Keratinocyte (primary cell): ENCODE data around the gene FAF2. TPM values are rescaled to one million over a fixed set of nuclear protein-coding genes. Genes with fewer than 3 reads are reported as not detected.
A peak's percentile ranks its signal among the peaks of the same experiment; 100 is the strongest.

Experiments used
- DNase-seq: peaks from one replicate; pipeline ENCODE4 v3.0.0-alpha.2; 2011; ENCODE audit warnings: low read depth, missing footprints, low spot score
- FAIRE-seq: peaks from 2 replicates; lab custom pipeline; 2011; peaks lifted over from hg19 to GRCh38; lab: Jason Lieb, UNC
- H2AFZ ChIP-seq: 2 replicates; pipeline ENCODE4 v1.6.0; 2012; ENCODE audit warnings: low read length, control low read depth, inconsistent platforms; ENCODE audit not compliant: control insufficient read depth
- H3K27ac ChIP-seq: 2 replicates; pipeline ENCODE4 v1.5.1; 2011; ENCODE audit warnings: low read length; ENCODE audit not compliant: control insufficient read depth, insufficient read depth
- H3K27me3 ChIP-seq: 3 replicates; pipeline ENCODE4 v1.6.0; 2011; ENCODE audit warnings: low read length; ENCODE audit not compliant: control insufficient read depth, insufficient read depth; ENCODE audit errors: extremely low read depth
- H3K36me3 ChIP-seq, 2 experiments: 2 replicates in 1 of 2; 3 replicates in 1 of 2; pipeline ENCODE4 v1.5.1; 2011; ENCODE audit warnings: low read length in 2 of 2, mild to moderate bottlenecking in 1 of 2; ENCODE audit not compliant: control insufficient read depth in 2 of 2, insufficient read depth in 2 of 2; ENCODE audit errors: extremely low read depth in 1 of 2
- H3K4me1 ChIP-seq: 3 replicates; pipeline ENCODE4 v1.5.1; 2011; ENCODE audit warnings: low read length; ENCODE audit not compliant: control insufficient read depth, insufficient read depth; ENCODE audit errors: extremely low read depth
- H3K4me2 ChIP-seq: 3 replicates; pipeline ENCODE4 v1.6.0; 2011; ENCODE audit warnings: low read depth, low read length; ENCODE audit not compliant: control insufficient read depth, insufficient read depth; ENCODE audit errors: extremely low read depth
- H3K4me3 ChIP-seq, 3 experiments: fragments of 200-600 bp in 1 of 3; sonication (generic) in 1 of 3; 2 replicates in 2 of 3; 3 replicates in 1 of 3; pipeline ENCODE4 v1.5.1; 2011 to 2016; ENCODE audit warnings: low read length in 3 of 3, mild to moderate bottlenecking in 3 of 3, control low read depth in 2 of 3, inconsistent platforms in 1 of 3, low read depth in 1 of 3, mixed read lengths in 1 of 3, mixed run types in 1 of 3, moderate library complexity in 1 of 3; ENCODE audit not compliant: control insufficient read depth in 2 of 3, insufficient read depth in 2 of 3; ENCODE audit errors: extremely low read depth in 1 of 3
- H3K79me2 ChIP-seq: 2 replicates; pipeline ENCODE4 v1.6.0; 2012; ENCODE audit warnings: low read length; ENCODE audit not compliant: control insufficient read depth, insufficient read depth
- H3K9ac ChIP-seq: 3 replicates; pipeline ENCODE4 v1.6.0; 2011; ENCODE audit warnings: low read length; ENCODE audit not compliant: control insufficient read depth, insufficient read depth; ENCODE audit errors: extremely low read depth
- H3K9me1 ChIP-seq: 3 replicates; pipeline ENCODE4 v1.6.0; 2011; ENCODE audit warnings: low read length; ENCODE audit not compliant: control insufficient read depth, insufficient read depth; ENCODE audit errors: extremely low read depth
- H3K9me3 ChIP-seq: 2 replicates; pipeline ENCODE4 v1.5.1; 2012; ENCODE audit warnings: low read depth, low read length; ENCODE audit not compliant: control insufficient read depth
- H4K20me1 ChIP-seq: 3 replicates; pipeline ENCODE4 v1.6.0; 2011; ENCODE audit warnings: low read length; ENCODE audit not compliant: control insufficient read depth, insufficient read depth; ENCODE audit errors: extremely low read depth
- EZH2 ChIP-seq: IDR thresholded peaks from one replicate; pipeline ENCODE4 v1.6.1; 2012; ENCODE audit warnings: inconsistent platforms, mild to moderate bottlenecking, low read length, moderate library complexity
- dilution Hi-C: fragments of 300-500 bp; cut with MboI; formaldehyde crosslinking; loops from one replicate; pipeline ENCODE4 v1.7.0; 2020; ENCODE audit warnings: low sequenced_read_pairs; ENCODE audit not compliant: extremely low pct_ligation_motif_present
- polyA plus RNA-seq, 5 experiments: library from polyadenylated mRNA; depleted of rRNA in 3 of 5; stranded (reverse) in 3 of 5; stranded (forward) in 1 of 5; unstranded in 1 of 5; fragments of >200 nt; gene quantifications; 1 replicate in 1 of 5; 2 replicates in 3 of 5; 3 replicates in 1 of 5; pipeline versions ENCODE4 v1.2.1 to v1.2.3, GENCODE V29; 2011 to 2012; ENCODE audit warnings: missing spikeins in 2 of 5, low read depth in 1 of 5, low replicate concordance in 1 of 5
- TF ChIP-seq, protein P1 (sequence below), 3 experiments: IDR thresholded peaks in 1 of 3; conservative IDR thresholded peaks in 1 of 3; optimal IDR thresholded peaks in 1 of 3; 2 replicates in 2 of 3; 3 replicates in 1 of 3; pipeline versions ENCODE3 to v1.5.1; 2011; ENCODE audit warnings: low read length in 3 of 3, mild to moderate bottlenecking in 3 of 3, moderate library complexity in 2 of 3, control low read depth in 1 of 3, inconsistent platforms in 1 of 3; ENCODE audit not compliant: insufficient read depth in 2 of 3; ENCODE audit errors: extremely low read depth in 1 of 3

FAF2 gene
- polyA plus RNA-seq, 1 donor (not counting 4 experiments of a cell fraction or from before 2014, with no cell fraction given) = 52.9 TPM

DNA sequence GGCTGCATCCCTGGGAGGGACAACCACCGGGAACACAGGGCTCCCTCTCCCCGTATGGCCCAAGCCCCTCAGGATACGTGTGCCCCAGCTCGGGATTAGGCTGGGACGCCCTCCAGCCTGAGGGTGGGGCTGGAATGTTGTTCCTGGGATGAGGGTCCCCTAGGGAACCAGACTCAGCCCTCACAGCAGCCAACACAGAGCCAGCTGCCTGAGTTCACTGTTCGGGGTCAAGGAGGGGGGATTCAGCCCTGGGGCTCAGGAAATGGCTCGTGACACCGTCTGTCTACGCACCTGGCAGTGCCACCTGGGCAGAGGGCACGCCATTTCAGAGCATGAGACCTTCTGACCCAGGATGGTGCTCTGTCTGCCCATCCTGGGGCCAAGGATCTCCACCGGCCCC lies 80.1 kb downstream of the FAF2 start:
- DNase-seq = no peak
- no peak overlapping the region for H3K9ac ChIP-seq
- peaks cover 18 to 35% of the 10 kb centered on the region in 2 experiments for H3K36me3 ChIP-seq
- dilution Hi-C loops = no loop called here
- H3K9me1 ChIP-seq = peaks cover 7% of the 10 kb centered on the region
- no peak overlapping the region for H3K4me3 ChIP-seq
- no peak for FAIRE-seq
- H2AFZ ChIP-seq = no peak overlapping the region
- TF ChIP-seq, protein P1, sequence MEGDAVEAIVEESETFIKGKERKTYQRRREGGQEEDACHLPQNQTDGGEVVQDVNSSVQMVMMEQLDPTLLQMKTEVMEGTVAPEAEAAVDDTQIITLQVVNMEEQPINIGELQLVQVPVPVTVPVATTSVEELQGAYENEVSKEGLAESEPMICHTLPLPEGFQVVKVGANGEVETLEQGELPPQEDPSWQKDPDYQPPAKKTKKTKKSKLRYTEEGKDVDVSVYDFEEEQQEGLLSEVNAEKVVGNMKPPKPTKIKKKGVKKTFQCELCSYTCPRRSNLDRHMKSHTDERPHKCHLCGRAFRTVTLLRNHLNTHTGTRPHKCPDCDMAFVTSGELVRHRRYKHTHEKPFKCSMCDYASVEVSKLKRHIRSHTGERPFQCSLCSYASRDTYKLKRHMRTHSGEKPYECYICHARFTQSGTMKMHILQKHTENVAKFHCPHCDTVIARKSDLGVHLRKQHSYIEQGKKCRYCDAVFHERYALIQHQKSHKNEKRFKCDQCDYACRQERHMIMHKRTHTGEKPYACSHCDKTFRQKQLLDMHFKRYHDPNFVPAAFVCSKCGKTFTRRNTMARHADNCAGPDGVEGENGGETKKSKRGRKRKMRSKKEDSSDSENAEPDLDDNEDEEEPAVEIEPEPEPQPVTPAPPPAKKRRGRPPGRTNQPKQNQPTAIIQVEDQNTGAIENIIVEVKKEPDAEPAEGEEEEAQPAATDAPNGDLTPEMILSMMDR (optimal IDR thresholded peaks at IDR 0.05 in 1 of 3, IDR thresholded peaks at IDR 0.05 in 1 of 3, conservative IDR thresholded peaks at IDR 0.05 in 1 of 3; ENCODE audit: extremely low read depth in 1 of 3, insufficient read depth in 2 of 3, low read length in 3 of 3) = no peak
- TF ChIP-seq EZH2 = no peak
- peaks cover 8% of the 10 kb centered on the region for H3K79me2 ChIP-seq
- no peaks in the 10 kb centered on the region for H3K27me3 ChIP-seq
- no peak overlapping the region for H3K27ac ChIP-seq
- peaks cover 17% of the 10 kb centered on the region for H3K4me1 ChIP-seq
- H3K4me2 ChIP-seq = no peak overlapping the region
- H3K9me3 ChIP-seq = no peaks in the 10 kb centered on the region
- H4K20me1 ChIP-seq = no peaks in the 10 kb centered on the region

DNA sequence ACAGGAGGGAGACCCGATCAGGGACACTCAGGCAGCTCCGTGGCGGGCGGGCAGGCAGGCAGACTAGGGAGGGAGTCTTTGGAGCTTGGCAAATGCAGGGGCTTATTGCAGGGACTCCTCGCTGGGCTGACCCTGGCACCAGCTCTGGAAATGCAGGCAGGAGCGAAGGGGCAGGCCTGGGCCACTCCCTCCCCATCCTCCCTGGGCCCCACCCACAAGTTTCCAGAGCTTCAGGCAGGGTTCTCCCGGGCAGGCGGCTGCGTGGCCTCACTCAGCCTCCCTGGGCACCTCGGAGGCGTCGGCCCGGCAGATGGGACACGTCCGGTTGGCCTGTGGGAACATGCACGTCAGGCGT lies 80.6 kb downstream of the FAF2 start:
- Histone ChIP-seq H4K20me1 (no peaks in the 10 kb centered on the region), H3K9me3 (no peaks in the 10 kb centered on the region), H3K4me2 (peak overlapping the region; percentile 8), H3K36me3 (peaks cover 18 to 35% of the 10 kb centered on the region in 2 experiments), H3K27ac (no peak overlapping the region), H3K9me1 (peaks cover 7% of the 10 kb centered on the region), H3K27me3 (no peaks in the 10 kb centered on the region), H3K9ac (no peak overlapping the region), H2AFZ (no peak overlapping the region), H3K79me2 (peaks cover 12% of the 10 kb centered on the region), H3K4me1 (peaks cover 22% of the 10 kb centered on the region), H3K4me3 (no peak overlapping the region)
- TF ChIP-seq EZH2 = no peak
- TF ChIP-seq, protein P1 (optimal IDR thresholded peaks at IDR 0.05 in 1 of 3, IDR thresholded peaks at IDR 0.05 in 1 of 3, conservative IDR thresholded peaks at IDR 0.05 in 1 of 3; ENCODE audit: extremely low read depth in 1 of 3, insufficient read depth in 2 of 3, low read length in 3 of 3) = no peak
- FAIRE-seq (no peak), DNase-seq (no peak)
- dilution Hi-C loops = no loop called here
